Activated CD8-positive, alpha-beta T cell treated with anti-CD3 and anti-CD28 coated beads, Interleukin-2, amount 10 ng/mL, durations not matched to agents 7 days and 5 days (primary cell): ENCODE results near the gene PGBD5. TPM values are rescaled to one million over a fixed set of nuclear protein-coding genes. Genes with fewer than 3 reads are reported as not detected.

Source experiments
- ATAC-seq: fragments of 150-1000 bp; cut with Tn5 transposase; one replicate; pipeline ENCODE4 v1.10.0; 2021; ENCODE audit warnings: moderate library complexity
- CTCF ChIA-PET: fragments of 350-600 bp; sonication (Branson Sonifier 250); formaldehyde crosslinking; loops from one replicate; lab custom pipeline; 2021; ENCODE audit warnings: antibody characterized with exemption; lab: Charles Lee
- POLR2A ChIA-PET: fragments of 350-600 bp; sonication (Branson Sonifier 250); formaldehyde crosslinking; loops from one replicate; lab custom pipeline; 2021; ENCODE audit warnings: antibody characterized with exemption; lab: Charles Lee
- DNase-seq: peaks from one replicate; pipeline ENCODE4 v3.0.0-alpha.2; 2020
- H3K27ac Mint-ChIP-seq: one replicate; pipeline ENCODE4 v1.8.0; 2021; ENCODE audit warnings: mild to moderate bottlenecking, mixed read lengths
- H3K27me3 Mint-ChIP-seq: one replicate; pipeline ENCODE4 v1.8.0; 2021; ENCODE audit warnings: low read depth, mixed read lengths
- H3K36me3 Mint-ChIP-seq: one replicate; pipeline ENCODE4 v1.8.0; 2021; ENCODE audit warnings: low read depth, mixed read lengths
- H3K4me1 Mint-ChIP-seq: one replicate; pipeline ENCODE4 v1.8.0; 2021; ENCODE audit warnings: low read depth, mixed read lengths
- H3K4me3 Mint-ChIP-seq: one replicate; pipeline ENCODE4 v1.8.0; 2021; ENCODE audit warnings: mild to moderate bottlenecking, mixed read lengths
- H3K9me3 Mint-ChIP-seq: one replicate; pipeline ENCODE4 v1.8.0; 2022; ENCODE audit warnings: mixed read lengths; ENCODE audit not compliant: insufficient read depth
- total RNA-seq, 2 experiments: library from RNA; stranded (reverse); gene quantifications; one replicate each; pipeline ENCODE4 v1.2.3, GENCODE V29; 2021

Gene PGBD5
- total RNA-seq, 2 experiments from 2014 or later = not detected

DNA sequence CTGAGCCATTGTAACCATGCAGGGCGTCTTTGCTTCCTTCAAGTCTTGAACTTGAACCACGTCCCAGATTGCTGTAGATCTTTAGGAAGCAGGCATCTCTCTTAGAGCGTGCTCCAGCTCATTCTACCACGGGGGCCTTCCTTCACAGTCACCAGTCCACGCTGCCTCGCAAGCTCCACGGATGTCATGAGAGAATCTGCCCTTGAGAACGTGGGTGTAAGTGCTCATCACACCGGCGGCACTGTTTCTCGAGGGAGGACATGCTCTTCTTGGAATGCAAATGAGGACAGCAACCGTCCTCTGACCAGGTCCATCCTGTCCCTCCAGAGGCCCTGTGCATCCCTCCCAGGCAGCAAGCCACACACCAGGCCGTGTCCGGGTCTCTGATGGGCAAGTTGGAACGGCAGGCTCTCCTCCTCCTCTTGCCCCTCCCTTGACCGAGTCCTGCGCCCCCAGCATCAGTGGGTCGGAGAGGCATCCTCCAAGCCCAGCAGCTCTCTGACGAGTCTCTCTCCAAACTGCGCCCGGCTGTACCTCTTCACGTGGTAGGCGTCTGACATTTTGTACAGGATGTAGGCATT, 103.1 kb downstream of the PGBD5 start:
- no peaks in the 10 kb centered on the region for H3K4me1 Mint-ChIP-seq
- ATAC-seq = no peak
- ChIA-PET CTCF (no interaction called here), POLR2A (no interaction called here)
- H3K36me3 Mint-ChIP-seq = no peaks in the 10 kb centered on the region
- no peaks in the 10 kb centered on the region for H3K27me3 Mint-ChIP-seq
- H3K9me3 Mint-ChIP-seq = no peaks in the 10 kb centered on the region
- no peak overlapping the region for H3K27ac Mint-ChIP-seq
- H3K4me3 Mint-ChIP-seq = no peak overlapping the region
- DNase-seq = no peak

DNA sequence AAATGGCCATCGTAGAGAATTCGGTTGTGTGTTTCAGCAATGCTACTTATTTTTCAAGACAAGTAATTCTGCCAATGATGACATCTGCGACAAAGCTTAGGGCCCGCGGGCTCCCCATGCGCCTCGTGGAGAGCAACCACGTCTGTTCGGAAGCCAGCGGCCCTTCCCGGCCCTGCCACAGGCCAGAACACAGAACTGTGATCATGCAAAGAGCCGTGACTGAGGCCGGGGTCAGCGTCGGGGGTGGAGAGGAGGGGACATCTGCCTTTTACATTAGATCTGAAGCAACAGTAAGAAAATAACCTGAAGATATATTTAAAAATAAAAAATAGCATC, 103.7 kb downstream of the PGBD5 start:
- Mint-ChIP-seq H3K4me3 (no peak overlapping the region), H3K36me3 (no peaks in the 10 kb centered on the region), H3K9me3 (no peaks in the 10 kb centered on the region), H3K27ac (no peak overlapping the region), H3K4me1 (no peaks in the 10 kb centered on the region), H3K27me3 (no peaks in the 10 kb centered on the region)
- ChIA-PET CTCF (no interaction called here), POLR2A (no interaction called here)
- ATAC-seq = no peak
- no peak for DNase-seq

DNA sequence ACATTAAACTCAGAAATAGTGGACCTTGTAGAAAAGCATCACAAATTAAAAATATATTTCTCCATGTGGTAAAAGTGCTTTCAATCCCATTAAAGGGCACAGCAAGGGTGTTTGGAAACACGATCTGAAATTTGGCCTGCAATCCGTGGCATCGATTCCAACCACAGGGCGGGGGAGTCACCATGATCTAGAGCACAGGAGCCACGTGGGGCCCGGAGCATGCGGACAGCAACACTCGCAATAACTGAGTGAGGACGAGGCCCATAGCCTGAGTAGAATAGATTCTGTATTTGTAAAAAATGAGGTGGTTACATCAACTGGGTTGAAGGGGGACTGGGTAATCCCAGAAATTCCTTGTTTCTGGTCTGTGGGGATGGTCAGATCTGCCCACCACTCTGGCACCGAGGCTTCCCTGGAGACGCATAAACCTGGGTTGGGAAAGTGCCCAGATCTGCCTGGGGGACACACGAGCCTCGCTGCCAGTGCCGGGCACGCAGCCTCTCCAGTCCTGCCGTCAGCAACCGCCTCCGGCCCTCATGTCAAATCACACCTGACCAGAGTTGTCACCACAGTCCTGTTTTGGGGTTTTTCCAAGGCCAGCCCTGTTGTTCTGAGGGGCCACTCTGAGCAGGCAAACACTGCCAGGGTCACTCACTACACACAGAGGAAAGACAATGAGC, 104.3 kb downstream of the PGBD5 start:
- DNase-seq (no peak), ATAC-seq (no peak)
- Mint-ChIP-seq H3K27me3 (no peaks in the 10 kb centered on the region), H3K9me3 (no peaks in the 10 kb centered on the region), H3K4me1 (no peaks in the 10 kb centered on the region), H3K4me3 (no peak overlapping the region), H3K27ac (no peak overlapping the region), H3K36me3 (no peaks in the 10 kb centered on the region)
- CTCF ChIA-PET = no interaction called here
- POLR2A ChIA-PET = no interaction called here

DNA sequence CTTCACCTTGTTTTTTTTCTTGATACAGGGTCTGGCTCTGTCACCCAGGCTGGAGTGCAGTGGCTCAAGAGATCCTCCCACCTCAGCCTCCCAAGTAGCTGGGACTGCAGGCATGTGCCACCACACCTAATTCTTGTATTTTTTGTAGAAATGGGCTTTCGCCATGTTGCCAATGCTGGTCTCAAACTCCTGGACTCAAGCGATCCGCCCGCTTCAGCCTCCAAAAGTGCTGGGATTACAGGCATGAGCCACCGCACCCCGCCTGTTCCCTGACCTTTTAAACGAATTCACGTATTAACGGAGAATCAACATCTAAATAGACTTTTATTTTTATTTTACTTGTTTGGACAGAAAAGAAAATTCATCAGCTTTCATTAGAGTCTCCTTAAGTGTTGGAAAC, 104.8 kb downstream of the PGBD5 start:
- Mint-ChIP-seq H3K27ac (no peak overlapping the region), H3K4me1 (no peaks in the 10 kb centered on the region), H3K4me3 (no peak overlapping the region), H3K9me3 (no peaks in the 10 kb centered on the region), H3K27me3 (no peaks in the 10 kb centered on the region), H3K36me3 (no peaks in the 10 kb centered on the region)
- ChIA-PET POLR2A (no interaction called here), CTCF (no interaction called here)
- DNase-seq (no peak), ATAC-seq (no peak)

DNA sequence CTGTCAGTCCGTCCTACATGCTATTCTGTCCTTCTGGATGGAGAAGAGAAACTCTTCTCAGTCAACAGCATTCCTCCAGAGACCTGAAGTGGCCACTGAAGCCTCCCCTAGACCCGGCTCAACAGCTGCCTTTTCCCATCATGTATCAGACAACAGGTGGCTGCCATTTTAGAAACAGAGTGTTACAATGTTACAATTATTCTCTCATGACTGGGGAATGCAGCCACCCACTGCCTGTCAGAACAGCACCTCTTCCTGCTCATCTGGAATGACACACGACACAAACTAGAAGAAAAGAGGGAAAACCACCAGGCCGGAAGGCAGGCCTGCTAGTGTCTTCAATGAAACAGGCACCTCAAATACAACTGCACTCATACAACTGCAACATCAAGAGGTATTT, 105.3 kb downstream of the PGBD5 start:
- Mint-ChIP-seq H3K4me1 (no peaks in the 10 kb centered on the region), H3K36me3 (no peaks in the 10 kb centered on the region), H3K4me3 (no peak overlapping the region), H3K27ac (no peak overlapping the region), H3K27me3 (no peaks in the 10 kb centered on the region), H3K9me3 (no peaks in the 10 kb centered on the region)
- DNase-seq (no peak), ATAC-seq (no peak)
- POLR2A ChIA-PET = no interaction called here
- CTCF ChIA-PET = no interaction called here

DNA sequence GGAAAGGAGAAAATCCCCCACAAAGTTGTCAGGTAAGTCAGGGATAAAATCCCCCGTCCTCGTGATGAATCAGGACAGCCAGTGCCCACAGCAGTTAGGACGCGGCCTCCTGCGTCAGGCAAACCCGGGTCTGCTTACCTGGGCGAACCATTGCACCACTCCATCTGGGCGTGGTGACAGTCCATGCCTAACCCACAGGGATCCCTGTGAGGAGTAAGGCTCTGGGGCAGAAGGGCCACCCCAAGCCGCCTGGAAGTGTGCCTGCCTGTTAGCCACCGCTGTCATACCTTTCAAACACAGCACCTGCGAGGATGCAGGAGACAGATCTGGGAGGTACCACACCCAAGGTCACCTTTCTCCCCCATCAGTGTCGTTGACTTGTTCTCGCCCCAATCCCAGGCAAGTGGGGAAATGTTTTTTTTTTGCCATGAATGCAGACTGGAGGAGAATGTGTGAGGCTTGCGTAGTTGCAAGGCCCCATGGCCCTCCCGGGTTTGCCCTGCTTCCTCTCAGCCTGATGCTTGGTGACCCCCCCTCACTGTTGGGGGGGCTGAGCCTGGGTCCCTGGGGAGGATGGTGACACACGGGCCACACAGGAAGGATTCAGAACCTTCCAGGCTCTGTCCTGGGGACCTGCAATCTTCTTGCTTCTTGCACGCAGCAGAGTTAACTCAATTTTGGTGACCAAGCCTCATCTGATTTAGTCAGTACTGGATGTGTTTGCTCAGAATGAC, 107.0 kb downstream of the PGBD5 start:
- CTCF ChIA-PET = no interaction called here
- no peaks in the 10 kb centered on the region for H3K4me1 Mint-ChIP-seq
- no peaks in the 10 kb centered on the region for H3K9me3 Mint-ChIP-seq
- no peak overlapping the region for H3K4me3 Mint-ChIP-seq
- ATAC-seq (no peak), DNase-seq (no peak)
- no peaks in the 10 kb centered on the region for H3K27me3 Mint-ChIP-seq
- no peaks in the 10 kb centered on the region for H3K36me3 Mint-ChIP-seq
- POLR2A ChIA-PET = no interaction called here
- no peak overlapping the region for H3K27ac Mint-ChIP-seq

DNA sequence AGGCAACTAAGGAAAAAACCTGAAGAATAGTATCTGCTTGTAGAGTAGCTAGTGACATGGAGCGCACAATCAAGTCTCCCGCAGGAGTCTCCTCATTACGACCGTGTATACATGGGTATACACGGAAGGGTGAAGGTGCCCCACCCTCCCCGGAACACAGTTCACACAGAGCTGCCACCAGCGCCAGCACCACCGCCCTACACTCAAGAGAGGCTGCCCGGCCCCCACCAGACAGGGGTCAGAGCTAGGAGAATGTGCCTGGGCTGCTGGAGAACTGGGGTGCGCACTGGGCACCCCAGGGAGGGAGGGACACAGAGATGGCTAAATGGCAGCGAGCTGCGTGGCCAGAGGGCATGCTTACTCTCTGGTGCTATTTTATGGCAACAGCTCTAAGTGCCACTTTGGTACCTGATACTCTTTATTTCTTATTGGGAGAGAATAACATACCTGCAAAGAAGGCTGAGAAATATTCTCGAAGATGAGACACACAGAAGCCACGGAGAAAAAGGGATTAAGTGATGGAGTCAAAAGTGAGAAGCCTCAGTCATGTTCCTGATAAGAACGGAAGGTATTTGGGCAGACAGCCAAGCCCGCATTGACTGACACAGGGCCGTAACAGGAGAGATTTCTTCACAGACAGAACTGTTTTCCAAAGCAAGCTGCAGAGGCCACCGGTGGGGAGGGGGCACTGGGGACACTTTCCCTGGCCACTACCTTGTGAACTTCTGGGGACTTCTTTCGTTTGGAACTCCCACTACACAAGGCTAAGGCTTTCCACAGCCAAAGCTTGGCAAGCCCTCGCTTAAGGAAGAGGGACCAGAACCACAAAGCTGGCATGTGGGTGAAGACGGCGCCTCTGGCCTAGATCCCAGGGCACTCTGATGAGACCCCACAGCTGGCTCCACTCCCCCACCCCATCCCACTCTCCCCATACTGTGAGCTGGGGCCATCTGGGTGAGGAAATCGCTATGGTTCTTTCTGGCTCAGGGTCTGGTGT, 108.0 kb downstream of the PGBD5 start:
- Mint-ChIP-seq H3K36me3 (no peaks in the 10 kb centered on the region), H3K4me3 (no peak overlapping the region), H3K9me3 (no peaks in the 10 kb centered on the region), H3K27me3 (no peaks in the 10 kb centered on the region), H3K4me1 (no peaks in the 10 kb centered on the region), H3K27ac (no peak overlapping the region)
- POLR2A ChIA-PET = no interaction called here
- DNase-seq (no peak), ATAC-seq (no peak)
- CTCF ChIA-PET = no interaction called here

DNA sequence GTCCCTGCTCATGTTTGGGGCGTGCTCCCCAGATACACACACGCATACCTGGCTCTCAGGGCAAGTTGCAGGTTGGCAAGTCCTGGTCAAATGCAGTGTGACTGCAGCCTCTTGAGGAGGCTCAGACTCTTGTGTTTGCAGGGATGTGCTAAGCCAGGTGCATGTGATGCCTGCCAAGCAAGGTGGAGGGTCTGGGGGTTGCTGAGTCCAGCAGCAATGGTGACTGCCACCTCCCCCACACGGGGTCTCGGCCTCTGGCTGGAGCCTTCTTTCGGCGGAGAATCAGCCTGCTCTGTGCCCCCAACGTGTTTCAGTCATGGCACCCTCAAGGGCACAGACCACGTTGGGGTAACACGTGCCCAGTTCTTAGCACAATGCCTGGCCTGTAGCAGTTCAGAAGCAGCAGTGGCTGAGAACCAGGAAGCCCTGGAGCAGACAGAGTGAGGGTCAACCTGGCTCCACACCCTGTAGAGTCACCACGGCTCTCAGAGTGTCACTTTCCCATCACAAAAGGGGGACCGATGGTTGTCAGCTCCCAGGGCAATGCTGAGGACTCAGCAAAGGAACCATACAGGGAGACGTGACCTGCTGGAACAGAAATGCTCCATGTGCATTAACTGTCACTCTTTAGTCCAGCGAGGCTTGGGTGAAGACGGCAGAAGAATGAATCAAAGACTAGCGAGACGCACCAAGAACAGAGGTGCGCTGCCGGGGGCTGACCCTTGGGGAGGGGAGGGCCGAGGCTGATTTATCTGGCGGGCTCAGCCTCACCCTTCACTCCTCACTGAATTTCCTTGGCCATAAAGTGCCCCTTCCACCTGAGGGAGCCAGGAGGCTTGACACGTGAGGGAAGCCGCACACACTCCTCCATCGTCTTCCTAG, 109.0 kb downstream of the PGBD5 start:
- no peaks in the 10 kb centered on the region for H3K4me1 Mint-ChIP-seq
- no peaks in the 10 kb centered on the region for H3K36me3 Mint-ChIP-seq
- POLR2A ChIA-PET = no interaction called here
- H3K9me3 Mint-ChIP-seq = no peaks in the 10 kb centered on the region
- H3K4me3 Mint-ChIP-seq = no peak overlapping the region
- H3K27me3 Mint-ChIP-seq = no peaks in the 10 kb centered on the region
- no peak for ATAC-seq
- DNase-seq = no peak
- CTCF ChIA-PET = no interaction called here
- H3K27ac Mint-ChIP-seq = no peak overlapping the region

DNA sequence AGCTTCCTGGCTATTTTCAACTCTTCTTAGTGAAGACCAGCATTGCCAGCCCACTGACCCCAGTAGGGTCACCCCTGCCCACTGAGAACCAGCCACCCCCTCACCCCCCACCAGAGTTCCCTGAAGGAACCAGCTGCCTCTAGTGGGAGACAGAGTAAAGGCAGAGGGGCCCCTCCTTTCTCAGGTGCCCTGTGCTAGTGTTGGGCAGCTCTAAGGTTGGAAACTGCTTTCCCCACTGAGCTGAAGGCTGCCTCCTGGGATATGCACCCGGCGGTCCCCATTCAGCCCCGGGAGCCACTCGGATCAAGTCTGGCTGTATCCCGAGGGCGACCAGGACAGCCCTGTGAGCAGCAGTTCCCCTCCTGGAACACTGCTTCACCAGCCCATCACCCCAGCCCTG, 111.0 kb downstream of the PGBD5 start:
- Mint-ChIP-seq H3K27ac (no peak overlapping the region), H3K27me3 (no peaks in the 10 kb centered on the region), H3K4me3 (no peak overlapping the region), H3K9me3 (no peaks in the 10 kb centered on the region), H3K4me1 (peaks cover 2% of the 10 kb centered on the region), H3K36me3 (no peaks in the 10 kb centered on the region)
- ChIA-PET CTCF (interaction anchor here (1.4 kb wide), 1 partner anchor 654 kb away, joined by 6 read pairs; no protein-coding TSS in a partner anchor), POLR2A (no interaction called here)
- ATAC-seq (no peak), DNase-seq (no peak)

DNA sequence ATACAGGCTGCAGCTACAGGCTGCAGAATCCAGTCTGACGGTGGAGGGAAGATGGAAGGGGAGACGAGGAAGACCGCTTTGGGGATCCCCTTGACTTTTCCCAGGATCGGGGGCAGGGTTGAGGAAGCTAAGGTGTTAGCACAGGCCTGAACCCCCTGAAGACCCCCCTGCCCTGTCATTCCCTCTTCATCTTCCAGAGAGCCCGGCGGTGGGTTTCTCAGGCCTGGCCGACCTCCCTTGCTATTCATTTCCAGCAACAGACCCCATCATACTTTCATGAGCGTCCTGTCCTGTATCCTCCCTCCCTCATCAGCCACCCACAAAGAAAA, 112.0 kb downstream of the PGBD5 start:
- Mint-ChIP-seq H3K27ac (no peak overlapping the region), H3K9me3 (no peaks in the 10 kb centered on the region), H3K4me1 (peaks cover 2% of the 10 kb centered on the region), H3K4me3 (no peak overlapping the region), H3K36me3 (no peaks in the 10 kb centered on the region), H3K27me3 (no peaks in the 10 kb centered on the region)
- ChIA-PET POLR2A (no interaction called here), CTCF (interaction anchor here (0.9 to 1.4 kb wide), 2 partner anchors 9 to 653 kb away, joined by 4 to 6 read pairs; no protein-coding TSS in a partner anchor)
- ATAC-seq = no peak
- DNase-seq = no peak
